ENCODE measurements around the gene UFC1.

DNA sequence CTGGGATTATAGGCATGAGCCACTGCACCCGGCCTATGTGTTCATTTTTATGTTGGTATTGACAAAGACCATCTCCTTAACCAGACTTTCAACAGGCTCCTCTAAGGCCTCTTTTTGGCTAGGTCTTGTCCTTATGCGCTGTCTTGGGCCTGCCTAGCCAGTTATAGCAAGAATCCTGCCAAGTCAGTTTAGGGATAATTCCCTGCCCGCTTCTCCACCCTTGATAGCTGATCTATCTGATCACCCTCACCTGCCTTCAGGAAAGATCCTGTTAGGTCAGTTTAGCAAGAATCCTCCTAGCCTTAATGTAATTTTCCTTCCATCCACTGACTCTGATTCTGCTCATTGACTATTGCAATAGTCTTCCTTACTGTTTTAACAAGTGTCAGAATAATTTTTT is 25.9 kb downstream of the UFC1 start:
- TF ChIP-seq, protein P1, sequence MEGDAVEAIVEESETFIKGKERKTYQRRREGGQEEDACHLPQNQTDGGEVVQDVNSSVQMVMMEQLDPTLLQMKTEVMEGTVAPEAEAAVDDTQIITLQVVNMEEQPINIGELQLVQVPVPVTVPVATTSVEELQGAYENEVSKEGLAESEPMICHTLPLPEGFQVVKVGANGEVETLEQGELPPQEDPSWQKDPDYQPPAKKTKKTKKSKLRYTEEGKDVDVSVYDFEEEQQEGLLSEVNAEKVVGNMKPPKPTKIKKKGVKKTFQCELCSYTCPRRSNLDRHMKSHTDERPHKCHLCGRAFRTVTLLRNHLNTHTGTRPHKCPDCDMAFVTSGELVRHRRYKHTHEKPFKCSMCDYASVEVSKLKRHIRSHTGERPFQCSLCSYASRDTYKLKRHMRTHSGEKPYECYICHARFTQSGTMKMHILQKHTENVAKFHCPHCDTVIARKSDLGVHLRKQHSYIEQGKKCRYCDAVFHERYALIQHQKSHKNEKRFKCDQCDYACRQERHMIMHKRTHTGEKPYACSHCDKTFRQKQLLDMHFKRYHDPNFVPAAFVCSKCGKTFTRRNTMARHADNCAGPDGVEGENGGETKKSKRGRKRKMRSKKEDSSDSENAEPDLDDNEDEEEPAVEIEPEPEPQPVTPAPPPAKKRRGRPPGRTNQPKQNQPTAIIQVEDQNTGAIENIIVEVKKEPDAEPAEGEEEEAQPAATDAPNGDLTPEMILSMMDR (IDR thresholded peaks at IDR 0.05) = no peak
- TF ChIP-seq EP300 (IDR thresholded peaks at IDR 0.05) (no peak), POLR2A (IDR thresholded peaks at IDR 0.05) (no peak)

Measured in tibial nerve (tissue), 4 donors.